ENCODE measurements around the gene TAF4.
"Not testable (repeated sequence)": the region's sequence is repeated elsewhere in the genome, so short reads cannot be mapped to it uniquely, and the experiment has no call there.

The TAF4 gene

GRCh38 chr20:62079166-62079565 is 13.5 kb upstream of the TAF4 start:
- no peak for DNase-seq

GRCh38 chr20:62073323-62073722 is 7.6 kb upstream of the TAF4 start:
- no peak for DNase-seq

- not testable (repeated sequence) for DNase-seq
These were observed 6.2 kb upstream of the TAF4 start for GRCh38 chr20:62071669-62072430.

DNA sequence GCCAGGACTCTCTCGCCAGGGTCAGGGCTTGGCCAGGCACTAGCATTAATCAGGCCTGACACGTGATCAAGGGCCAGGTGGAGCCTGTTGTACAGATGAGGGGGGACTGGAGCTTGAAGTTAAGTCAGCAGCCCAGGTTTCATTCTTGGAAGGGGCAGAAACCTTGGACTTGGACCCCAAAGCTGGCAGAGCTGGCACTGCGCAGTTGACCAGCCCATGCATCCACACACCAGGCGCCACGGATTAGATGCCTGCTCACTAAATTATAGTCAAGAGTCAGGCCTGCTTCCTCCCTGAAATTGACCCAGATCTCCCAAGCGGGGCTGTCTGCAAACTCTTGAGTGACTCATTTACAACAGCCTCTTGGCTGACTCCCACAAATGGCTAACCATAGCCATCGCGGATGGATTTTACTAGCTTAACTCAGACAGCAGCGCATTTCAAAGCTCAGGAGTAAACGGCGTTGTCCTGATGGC is 4.1 kb upstream of the TAF4 start:
- DNase-seq = no peak

GRCh38 chr20:62068997-62069396 is 3.3 kb upstream of the TAF4 start:
- DNase-seq = no peak

- DNase-seq = no peak
These were observed 2.0 kb upstream of the TAF4 start for GRCh38 chr20:62067547-62068260.

- no peak for DNase-seq
These were observed 1.3 kb upstream of the TAF4 start for GRCh38 chr20:62066983-62067433.

- peak; percentile 5 for DNase-seq
These were observed 780 bp upstream of the TAF4 start for GRCh38 chr20:62066339-62066982.

DNA sequence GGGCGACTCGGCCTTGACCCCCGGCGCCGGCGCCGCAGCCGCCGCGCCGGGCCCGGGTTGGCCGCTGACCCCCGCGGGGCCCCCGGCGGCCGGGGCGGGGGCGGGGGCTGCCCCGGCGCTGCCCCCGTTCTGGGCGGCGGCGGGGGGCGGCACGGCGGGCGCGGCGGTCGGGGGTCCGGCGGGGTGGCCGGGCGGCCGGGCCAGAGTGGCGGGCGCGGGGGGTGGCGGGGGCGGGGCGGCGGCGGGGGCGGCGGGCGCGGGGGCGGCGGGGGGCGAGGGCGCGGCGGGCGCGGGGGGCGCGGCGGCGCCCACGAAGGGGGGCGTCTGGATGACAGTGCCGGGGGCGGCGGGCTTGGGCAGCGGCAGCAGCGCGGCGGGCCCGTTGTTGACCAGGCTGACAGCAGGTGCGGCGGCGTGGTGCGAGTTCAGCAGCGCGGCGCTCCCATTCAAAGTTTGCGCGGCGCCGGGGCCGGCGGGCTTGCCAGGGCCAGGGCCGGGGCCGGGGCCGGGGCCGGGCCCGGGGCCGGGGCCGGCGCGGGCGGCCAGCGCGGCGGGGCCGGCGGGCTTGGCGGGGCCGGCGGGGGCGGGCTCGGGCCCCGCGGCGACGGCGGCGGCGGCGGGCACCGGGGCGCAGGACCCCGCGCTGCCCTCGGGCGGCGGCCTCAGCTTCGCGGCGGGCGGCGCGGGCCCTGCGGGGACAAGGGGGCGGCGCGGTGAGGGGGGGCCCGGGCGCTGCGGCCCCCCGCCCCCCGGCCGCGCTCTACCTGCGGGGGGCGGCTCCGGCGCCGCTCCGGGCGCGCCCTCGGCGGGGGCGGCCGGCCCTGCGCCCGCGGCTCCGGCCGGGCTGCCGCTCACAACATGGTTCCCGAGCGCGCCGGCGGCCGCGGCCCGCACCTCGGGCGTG is 659 bp downstream of the TAF4 start:
- no peak for DNase-seq

GRCh38 chr20:62063981-62064769 is 1.5 kb downstream of the TAF4 start:
- no peak for DNase-seq

DNA sequence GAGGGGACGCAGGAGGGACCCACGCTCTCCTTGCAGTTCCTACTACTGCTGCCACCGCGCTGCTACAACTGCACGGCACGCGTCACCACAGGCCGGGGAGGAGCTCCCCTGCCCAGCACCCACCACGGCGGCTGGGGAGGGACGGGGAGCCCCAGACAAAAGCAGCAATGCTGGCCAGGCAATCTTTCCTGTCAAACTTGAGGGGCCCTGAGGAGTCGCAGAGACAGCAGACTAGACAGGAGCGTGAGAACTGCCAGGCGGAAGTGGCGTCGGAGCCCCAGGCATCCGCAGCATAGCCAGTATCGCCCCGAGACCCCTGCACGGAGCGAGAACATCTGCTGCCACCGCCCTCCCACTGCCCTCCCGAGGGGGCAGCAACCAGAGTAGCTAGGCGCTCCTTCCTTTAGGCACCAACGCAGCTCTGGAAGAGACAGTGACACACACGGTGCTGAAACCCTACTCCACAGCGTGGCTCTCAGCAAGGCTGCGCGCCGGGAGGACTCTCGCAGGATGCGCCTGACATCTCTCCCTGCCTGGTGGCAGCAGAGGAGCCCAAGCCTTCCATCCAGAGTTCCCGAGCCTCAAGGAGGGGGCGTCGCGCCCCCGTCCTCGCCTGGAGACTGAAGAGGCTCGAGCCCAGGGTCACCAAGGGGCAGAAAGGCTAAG is 2.2 kb downstream of the TAF4 start:
- DNase-seq = no peak

- no peak for DNase-seq
These were observed 2.9 kb downstream of the TAF4 start for GRCh38 chr20:62062661-62063314.

GRCh38 chr20:62061851-62062423 is 3.7 kb downstream of the TAF4 start:
- DNase-seq = no peak

DNA sequence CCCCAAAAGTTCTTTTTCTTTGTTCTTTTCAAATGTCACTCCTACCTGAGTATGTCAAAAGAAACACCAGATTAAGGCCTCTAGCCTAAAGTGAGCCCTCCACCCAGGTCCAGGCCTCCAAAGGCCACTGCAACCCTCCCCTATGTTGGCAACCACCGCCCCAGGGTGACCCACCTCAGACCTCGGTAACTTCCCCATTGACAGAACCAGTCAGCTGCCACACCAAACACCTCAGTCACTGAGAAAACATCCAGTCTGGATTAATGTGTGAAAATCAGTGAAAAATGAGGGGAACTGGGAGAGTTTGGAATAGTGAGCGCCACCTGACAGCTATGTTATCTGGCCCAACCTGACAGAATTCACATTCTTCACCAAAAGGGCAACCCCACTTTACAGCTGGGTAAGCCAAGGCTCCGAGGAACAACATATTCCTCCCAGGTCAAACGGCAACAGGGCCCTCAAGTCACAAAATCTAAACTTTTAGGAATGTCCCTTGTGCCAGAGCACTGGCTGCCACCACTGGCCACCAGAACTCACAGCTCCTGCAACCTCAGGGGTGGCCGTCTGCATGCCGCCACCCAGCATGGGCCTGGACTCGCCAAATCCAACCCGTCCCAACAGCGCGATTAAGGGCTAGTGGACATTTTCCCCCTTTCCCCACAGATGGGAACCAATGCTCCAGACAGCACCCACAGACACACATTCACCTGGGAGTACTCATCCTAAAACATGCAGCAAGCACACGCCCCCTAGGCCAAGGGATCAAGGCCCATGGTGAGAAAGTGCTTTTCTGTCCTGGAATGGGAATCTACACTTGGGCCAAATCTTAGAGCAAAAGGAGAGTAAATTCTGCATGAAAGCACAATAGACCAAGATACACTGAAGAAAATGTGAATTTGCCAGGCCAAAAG is 4.8 kb downstream of the TAF4 start:
- DNase-seq = no peak

DNA sequence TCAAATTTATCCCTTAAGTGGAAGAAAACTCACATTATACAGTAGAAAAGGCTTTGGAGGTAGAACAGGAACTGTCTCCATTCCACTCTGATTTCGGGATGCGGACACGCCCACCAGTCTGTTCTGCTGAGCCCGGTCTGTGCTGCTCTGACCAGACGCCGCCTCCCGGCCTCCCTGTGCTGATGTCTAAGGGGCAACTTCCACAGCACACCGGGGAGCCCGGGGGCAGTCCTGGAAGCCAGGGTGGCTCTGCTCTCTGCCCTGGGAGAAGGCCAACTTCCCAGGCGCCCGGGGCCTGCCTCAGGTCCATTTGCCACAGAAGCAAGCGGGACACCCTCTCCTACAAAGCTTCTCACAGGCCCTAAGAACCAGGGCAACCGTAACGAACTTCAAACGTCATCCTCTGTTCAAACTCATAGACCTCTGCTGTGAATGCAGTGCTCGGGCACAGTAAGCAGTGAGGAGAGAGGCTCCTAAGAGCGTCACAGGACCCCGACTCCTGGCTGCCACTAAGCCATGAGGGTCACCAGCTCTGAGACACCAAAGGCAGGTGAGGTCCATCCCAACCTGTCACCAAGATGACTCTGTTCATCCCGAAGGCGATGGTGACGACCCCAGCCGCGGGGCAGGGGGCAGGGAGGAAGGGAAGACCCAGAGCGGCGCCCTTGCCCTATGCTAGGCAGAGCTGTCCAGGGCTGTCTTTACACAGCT is 5.6 kb downstream of the TAF4 start:
- DNase-seq = no peak

GRCh38 chr20:62059401-62059800 is 6.3 kb downstream of the TAF4 start:
- no peak for DNase-seq

DNA sequence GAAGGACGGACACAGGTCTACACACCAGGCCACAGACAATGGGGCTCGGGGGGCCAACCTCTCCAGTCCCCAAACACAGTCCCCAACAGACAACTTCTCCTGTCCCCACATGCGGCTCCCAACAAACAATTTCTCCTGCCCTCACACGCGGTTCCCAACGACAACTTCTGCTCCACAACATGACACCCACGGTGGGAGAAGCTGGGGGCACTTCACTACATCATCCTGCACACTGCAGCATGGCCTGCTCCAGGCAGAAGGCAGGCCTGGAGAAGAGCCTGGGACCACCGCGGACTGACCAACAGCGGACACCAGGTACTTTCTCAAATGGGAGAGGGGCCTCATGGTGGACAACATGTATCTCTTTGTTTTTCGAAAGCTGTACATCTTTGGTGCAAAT is 6.7 kb downstream of the TAF4 start:
- no peak for DNase-seq

GRCh38 chr20:62056975-62057374 is 8.7 kb downstream of the TAF4 start:
- no peak for DNase-seq

DNA sequence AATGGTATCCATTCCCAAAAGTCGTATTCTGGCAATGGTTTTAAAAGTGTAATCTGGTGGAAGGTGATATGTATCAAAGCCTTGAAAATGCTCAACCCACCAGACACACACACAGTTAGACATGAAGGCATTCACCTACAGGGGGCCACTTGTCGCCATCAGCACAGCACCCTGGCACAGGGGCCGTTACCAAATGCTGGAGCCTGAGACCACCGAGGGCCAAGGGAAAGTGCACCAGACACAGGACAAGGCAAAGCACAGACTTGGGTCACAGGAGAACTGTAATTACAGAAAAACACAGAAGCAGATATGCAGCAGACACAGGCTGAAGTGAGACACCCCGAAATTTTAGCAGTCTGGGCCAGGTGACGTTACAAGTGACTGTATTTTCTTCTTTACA is 9.3 kb downstream of the TAF4 start:
- DNase-seq = no peak
